ENCODE results near the gene ACACB.
"Not testable (repeated sequence)": the region's sequence is repeated elsewhere in the genome, so short reads cannot be mapped to it uniquely, and the experiment has no call there.

Gene ACACB

GRCh38 chr12:109170324-109170723, 53.9 kb downstream of the ACACB start:
- ChIA-PET CTCF (interaction anchor here (0.6 kb wide), 1 partner anchor 13 kb away, joined by 3 read pairs; no protein-coding TSS in a partner anchor), POLR2A (no interaction called here)
- DNase-seq (ENCODE audit: extremely low spot score), result no peak
- no peak for TF ChIP-seq CTCF (IDR thresholded peaks at IDR 0.05; ENCODE audit: control extremely low read depth, extremely low read depth, low read depth, missing control alignments)

GRCh38 chr12:109172787-109173186, 56.4 kb downstream of the ACACB start:
- CTCF ChIA-PET; DNase-seq (ENCODE audit: extremely low spot score): not testable (repeated sequence)
- POLR2A ChIA-PET, result interaction anchor here (0.5 kb wide), 1 partner anchor 441 kb away, joined by 3 read pairs; no protein-coding TSS in a partner anchor

DNA sequence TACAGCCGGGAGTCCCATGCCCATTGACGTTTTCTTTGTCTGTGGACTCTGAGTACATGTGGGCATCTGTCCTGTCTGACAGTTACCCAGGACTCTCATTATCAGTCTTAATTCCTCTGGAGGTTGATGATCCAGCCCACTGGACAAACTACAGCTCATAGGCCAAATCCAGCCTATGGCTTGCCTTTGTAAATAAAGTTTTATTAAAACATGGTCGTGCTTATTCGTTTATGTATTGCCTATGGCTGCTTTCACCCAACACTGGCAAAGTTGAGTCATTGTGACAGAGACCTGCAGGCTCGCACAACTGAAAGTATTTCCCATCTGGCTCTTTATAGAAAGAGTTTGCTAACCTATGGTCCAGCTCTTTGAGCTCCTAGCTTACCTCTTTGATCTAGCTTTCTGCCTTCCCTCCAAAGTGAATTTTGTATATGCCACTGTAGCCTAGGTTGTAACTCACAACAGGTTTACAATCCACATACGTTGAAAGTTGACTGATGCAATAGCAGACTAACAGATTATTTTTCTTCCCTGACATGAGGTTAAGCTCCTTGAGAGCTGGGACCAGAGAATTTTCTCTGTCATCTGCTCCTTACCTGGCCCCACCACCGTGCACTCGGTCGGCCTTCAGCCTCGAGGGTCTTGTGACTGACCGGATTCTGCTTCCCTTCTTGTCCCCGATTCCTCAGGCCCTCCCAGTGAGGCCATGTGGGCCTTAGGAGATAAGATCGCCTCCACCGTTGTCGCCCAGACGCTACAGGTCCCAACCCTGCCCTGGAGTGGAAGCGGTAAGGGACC, 57.3 kb downstream of the ACACB start:
- POLR2A ChIA-PET, result interaction anchor here (0.5 kb wide), 1 partner anchor 441 kb away, joined by 3 read pairs; no protein-coding TSS in a partner anchor
- no peak for TF ChIP-seq CTCF (IDR thresholded peaks at IDR 0.05; ENCODE audit: control extremely low read depth, extremely low read depth, low read depth, missing control alignments)
- CTCF ChIA-PET, result no interaction called here
- no peak for DNase-seq (ENCODE audit: extremely low spot score)

DNA sequence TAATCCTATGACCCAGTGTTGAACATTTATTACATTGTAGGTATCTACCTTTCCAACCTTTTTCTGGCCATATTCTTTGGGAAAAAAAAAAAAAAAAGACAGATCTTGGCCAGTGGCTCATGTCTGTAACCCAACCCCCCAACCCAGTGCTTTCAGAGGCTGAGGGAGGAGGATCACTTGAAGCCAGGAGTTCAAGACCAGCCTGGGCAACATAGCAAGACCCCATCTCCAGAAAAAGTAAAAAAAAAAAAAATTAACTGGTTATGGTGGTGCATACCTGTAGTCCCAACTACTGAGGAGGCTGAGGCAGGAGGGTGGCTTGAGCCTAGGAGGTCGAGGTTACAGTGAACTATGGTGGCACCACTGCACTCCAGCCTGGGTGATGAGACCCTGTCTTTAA, 58.1 kb downstream of the ACACB start:
- CTCF ChIA-PET, result no interaction called here
- no peak for DNase-seq (ENCODE audit: extremely low spot score)
- no peak for TF ChIP-seq CTCF (IDR thresholded peaks at IDR 0.05; ENCODE audit: control extremely low read depth, extremely low read depth, low read depth, missing control alignments)
- POLR2A ChIA-PET, result no interaction called here

DNA sequence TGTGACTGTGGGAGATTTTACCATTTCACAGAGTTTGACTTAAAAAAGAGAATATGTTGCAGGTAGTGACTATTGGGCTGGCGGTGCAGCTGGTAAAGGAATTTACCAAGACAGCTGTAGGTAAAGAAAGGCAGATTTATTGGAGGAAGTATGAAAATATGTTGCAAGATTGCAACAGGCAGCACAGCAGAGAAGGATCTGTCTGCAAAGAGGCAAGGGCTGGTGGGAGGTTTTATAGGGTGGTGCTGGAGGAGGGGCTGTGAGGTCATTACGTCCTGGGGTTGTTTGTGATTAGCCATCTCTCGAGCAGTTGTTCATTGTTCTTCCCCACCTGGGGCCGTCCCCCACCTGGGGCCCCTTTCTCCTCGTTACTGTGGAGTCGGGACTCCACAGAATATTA, 62.1 kb downstream of the ACACB start:
- no peak for DNase-seq (ENCODE audit: extremely low spot score)
- POLR2A ChIA-PET, result no interaction called here
- TF ChIP-seq CTCF (IDR thresholded peaks at IDR 0.05; ENCODE audit: control extremely low read depth, extremely low read depth, low read depth, missing control alignments), result no peak
- CTCF ChIA-PET, result interaction anchor here (1.0 kb wide), 1 partner anchor 34 kb away, joined by 3 read pairs; no protein-coding TSS in a partner anchor

DNA sequence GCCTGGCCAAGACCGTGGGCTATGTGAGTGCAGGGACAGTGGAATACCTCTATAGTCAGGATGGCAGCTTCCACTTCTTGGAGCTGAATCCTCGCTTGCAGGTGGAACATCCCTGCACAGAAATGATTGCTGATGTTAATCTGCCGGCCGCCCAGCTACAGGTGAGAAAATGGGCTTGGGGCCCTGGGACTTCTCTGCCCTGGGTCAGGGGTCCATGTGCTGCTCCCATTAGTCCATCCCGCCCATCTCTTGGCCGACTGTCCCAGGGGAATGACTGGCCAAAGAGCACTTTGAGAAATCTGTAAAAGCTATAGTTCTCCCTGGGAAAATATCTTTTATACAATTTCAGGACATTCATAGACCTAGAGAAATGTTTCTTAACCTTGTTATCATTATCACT, 63.5 kb downstream of the ACACB start:
- DNase-seq (ENCODE audit: extremely low spot score), result no peak
- ChIA-PET POLR2A (no interaction called here), CTCF (no interaction called here)
- no peak for TF ChIP-seq CTCF (IDR thresholded peaks at IDR 0.05; ENCODE audit: control extremely low read depth, extremely low read depth, low read depth, missing control alignments)

DNA sequence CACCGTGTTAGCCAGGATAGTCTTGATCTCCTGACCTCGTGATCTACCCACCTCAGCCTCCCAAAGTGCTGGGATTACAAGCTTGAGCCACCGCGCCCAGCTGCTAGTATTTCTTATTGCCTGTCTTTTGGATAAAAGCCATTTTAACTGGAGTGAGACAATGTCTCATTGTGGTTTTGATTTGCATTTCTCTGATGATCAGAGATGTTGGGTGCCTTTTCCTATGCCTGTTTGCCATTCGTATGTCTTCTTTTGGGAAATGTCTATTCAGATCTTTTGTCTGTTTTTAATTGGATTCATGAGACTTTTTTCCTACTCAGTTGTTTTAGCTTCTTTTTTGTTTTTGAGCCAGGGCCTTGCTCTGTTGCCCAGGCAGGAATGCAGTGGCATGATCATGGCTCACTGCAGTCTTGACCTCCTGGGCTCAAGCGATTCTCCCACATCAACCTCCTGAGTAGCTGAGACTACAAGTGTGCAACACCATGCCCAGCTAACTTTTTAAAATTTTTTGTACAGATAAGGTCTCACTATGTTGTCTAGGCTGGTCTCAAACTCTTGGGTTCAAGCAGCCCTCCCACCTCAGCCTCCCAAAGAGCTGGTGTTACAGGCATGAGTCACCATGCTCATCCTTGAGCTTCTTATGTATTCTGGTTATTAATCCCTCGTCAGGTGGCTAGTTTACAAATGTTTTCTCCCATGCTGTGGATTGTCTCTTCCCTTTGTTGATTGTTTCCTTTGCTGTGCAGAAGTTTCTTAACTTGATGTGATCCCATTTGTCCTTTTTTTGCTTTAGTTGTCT, 65.9 kb downstream of the ACACB start:
- no peak for DNase-seq (ENCODE audit: extremely low spot score)
- CTCF ChIA-PET, result no interaction called here
- no peak for TF ChIP-seq CTCF (IDR thresholded peaks at IDR 0.05; ENCODE audit: control extremely low read depth, extremely low read depth, low read depth, missing control alignments)
- POLR2A ChIA-PET, result no interaction called here
